Osteoblast (primary cell): ENCODE data around the gene MMGT1. TPM values are rescaled to one million over a fixed set of nuclear protein-coding genes. Genes with fewer than 3 reads are reported as not detected.

Experiments
- DNase-seq: peaks from one replicate; pipeline ENCODE4 v3.0.0; 2011; ENCODE audit warnings: low spot score, mixed read lengths; ENCODE audit not compliant: insufficient read length; ENCODE audit errors: missing footprints
- H2AFZ ChIP-seq: 2 replicates; pipeline ENCODE4 v1.6.0; 2011; ENCODE audit warnings: mild to moderate bottlenecking, low read length
- H3K27ac ChIP-seq: 2 replicates; pipeline ENCODE4 v1.5.1; 2011; ENCODE audit warnings: mild to moderate bottlenecking, low read depth, low read length, moderate library complexity
- H3K27me3 ChIP-seq: 2 replicates; pipeline ENCODE4 v1.6.0; 2012; ENCODE audit warnings: mild to moderate bottlenecking, control low read depth, inconsistent platforms, low read length, moderate library complexity; ENCODE audit not compliant: insufficient read depth
- H3K36me3 ChIP-seq: 2 replicates; pipeline ENCODE4 v1.5.1; 2011; ENCODE audit warnings: mild to moderate bottlenecking, low read length, control low read depth, moderate library complexity; ENCODE audit not compliant: insufficient read depth
- H3K4me1 ChIP-seq: 2 replicates; pipeline ENCODE4 v1.5.1; 2011; ENCODE audit warnings: mild to moderate bottlenecking, low read length, control low read depth, moderate library complexity; ENCODE audit not compliant: insufficient read depth
- H3K4me2 ChIP-seq: 2 replicates; pipeline ENCODE4 v1.6.0; 2011; ENCODE audit warnings: mild to moderate bottlenecking, low read length; ENCODE audit not compliant: insufficient read depth
- H3K4me3 ChIP-seq: fragments of 200-600 bp; sonication (generic); 3 replicates; pipeline ENCODE4 v1.5.1; 2012; ENCODE audit warnings: mild to moderate bottlenecking, low read length, inconsistent platforms; ENCODE audit not compliant: insufficient read depth
- H3K79me2 ChIP-seq: 2 replicates; pipeline ENCODE4 v1.6.0; 2012; ENCODE audit warnings: mild to moderate bottlenecking, low read length, control low read depth, inconsistent platforms; ENCODE audit not compliant: insufficient read depth
- H3K9me3 ChIP-seq: 2 replicates; pipeline ENCODE4 v1.5.1; 2011; ENCODE audit warnings: low read depth, low read length, control low read depth
- H4K20me1 ChIP-seq: 2 replicates; pipeline ENCODE4 v1.6.0; 2012; ENCODE audit warnings: mild to moderate bottlenecking, low read length, control low read depth; ENCODE audit not compliant: insufficient read depth
- CTCF ChIP-seq: IDR thresholded peaks from 2 replicates; pipeline ENCODE4 v1.5.1; 2011; ENCODE audit warnings: mild to moderate bottlenecking, low read depth, low read length, moderate library complexity; ENCODE audit errors: extremely low read depth
- total RNA-seq: library from RNA; depleted of rRNA; stranded (reverse); fragments of >200 nt; gene quantifications from 2 replicates; pipeline ENCODE4 v1.2.3, GENCODE V29; 2012

MMGT1 gene
- total RNA-seq, 1 donor, result 25.0 TPM

- no peak overlapping the region for H3K4me2 ChIP-seq
- H2AFZ ChIP-seq, result no peak overlapping the region
- no peaks in the 10 kb centered on the region for H3K79me2 ChIP-seq
- TF ChIP-seq CTCF, result no peak
- no peaks in the 10 kb centered on the region for H3K9me3 ChIP-seq
- no peak overlapping the region for H3K4me3 ChIP-seq
- DNase-seq, result no peak
- H4K20me1 ChIP-seq, result no peaks in the 10 kb centered on the region
- H3K27me3 ChIP-seq, result no peaks in the 10 kb centered on the region
- H3K27ac ChIP-seq, result no peak overlapping the region
- H3K36me3 ChIP-seq, result no peaks in the 10 kb centered on the region
- H3K4me1 ChIP-seq, result no peaks in the 10 kb centered on the region
Measured at GRCh38 chrX:135914404-135914803, 59.4 kb downstream of the MMGT1 start.

Other genes starting within 250 kb of the MMGT1 start
- gene CT45A3, start 205.8 kb downstream of the MMGT1 start, total RNA-seq, result not detected in 2 replicates
- gene CT45A5, start 188.5 kb downstream of the MMGT1 start, total RNA-seq, result not detected in 2 replicates
- not detected in 2 replicates for gene CT45A6, start 171.2 kb downstream of the MMGT1 start, total RNA-seq
- not detected in 2 replicates for gene CT45A2, start 154.0 kb downstream of the MMGT1 start, total RNA-seq
- not detected in 2 replicates for gene CT45A7, start 136.7 kb downstream of the MMGT1 start, total RNA-seq
- not detected in 2 replicates for gene CT45A8, start 119.5 kb downstream of the MMGT1 start, total RNA-seq
- gene CT45A9, start 102.2 kb downstream of the MMGT1 start, total RNA-seq, result not detected in 2 replicates
- gene CT45A10, start 80.5 kb downstream of the MMGT1 start, total RNA-seq, result not detected in 2 replicates
- gene SAGE1, start 80.3 kb downstream of the MMGT1 start, total RNA-seq, result not detected in 2 replicates
- gene SLC9A6, start 11.4 kb upstream of the MMGT1 start, total RNA-seq, result 19.4 and 21.0 TPM in 2 replicates
- 51.8 and 68.7 TPM in 2 replicates for gene FHL1, start 173.5 kb upstream of the MMGT1 start, total RNA-seq